GM12864 (cell line): ENCODE measurements around the gene DEK.

Experiments
- DNase-seq: peaks from one replicate; pipeline ENCODE4 v3.0.0-alpha.2; 2011; ENCODE audit warnings: low read depth
- H3K4me3 ChIP-seq: 2 replicates; pipeline ENCODE4 v1.5.1; 2011; ENCODE audit warnings: mild to moderate bottlenecking, low read depth, low read length, control low read depth
- TF ChIP-seq, protein P1 (sequence below): IDR thresholded peaks from 2 replicates; pipeline ENCODE4 v1.5.1; 2011; ENCODE audit warnings: low read depth, mild to moderate bottlenecking, moderate library complexity, low read length, control low read depth, inconsistent platforms; ENCODE audit errors: missing control alignments

DEK gene

DNA sequence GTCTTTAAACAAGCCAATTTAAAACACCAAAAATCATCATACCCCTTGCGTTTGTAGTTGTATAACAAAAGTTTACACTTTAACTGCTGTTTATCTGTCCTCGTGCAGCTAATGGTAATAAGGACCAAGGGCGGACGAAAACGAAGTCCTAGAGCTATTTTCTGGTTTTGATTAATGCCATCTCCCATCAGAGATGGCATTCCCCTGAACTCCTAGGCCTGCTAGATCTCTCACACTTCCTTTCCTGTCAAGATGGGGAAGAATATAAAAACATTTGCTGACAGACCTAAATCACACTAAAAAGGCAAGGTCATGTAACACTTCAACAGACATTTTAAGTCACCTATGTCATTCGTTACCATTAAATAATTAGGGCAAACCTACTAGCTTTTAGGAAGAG is 9.5 kb downstream of the DEK start:
- no peak for DNase-seq
- TF ChIP-seq, protein P1, sequence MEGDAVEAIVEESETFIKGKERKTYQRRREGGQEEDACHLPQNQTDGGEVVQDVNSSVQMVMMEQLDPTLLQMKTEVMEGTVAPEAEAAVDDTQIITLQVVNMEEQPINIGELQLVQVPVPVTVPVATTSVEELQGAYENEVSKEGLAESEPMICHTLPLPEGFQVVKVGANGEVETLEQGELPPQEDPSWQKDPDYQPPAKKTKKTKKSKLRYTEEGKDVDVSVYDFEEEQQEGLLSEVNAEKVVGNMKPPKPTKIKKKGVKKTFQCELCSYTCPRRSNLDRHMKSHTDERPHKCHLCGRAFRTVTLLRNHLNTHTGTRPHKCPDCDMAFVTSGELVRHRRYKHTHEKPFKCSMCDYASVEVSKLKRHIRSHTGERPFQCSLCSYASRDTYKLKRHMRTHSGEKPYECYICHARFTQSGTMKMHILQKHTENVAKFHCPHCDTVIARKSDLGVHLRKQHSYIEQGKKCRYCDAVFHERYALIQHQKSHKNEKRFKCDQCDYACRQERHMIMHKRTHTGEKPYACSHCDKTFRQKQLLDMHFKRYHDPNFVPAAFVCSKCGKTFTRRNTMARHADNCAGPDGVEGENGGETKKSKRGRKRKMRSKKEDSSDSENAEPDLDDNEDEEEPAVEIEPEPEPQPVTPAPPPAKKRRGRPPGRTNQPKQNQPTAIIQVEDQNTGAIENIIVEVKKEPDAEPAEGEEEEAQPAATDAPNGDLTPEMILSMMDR: no peak
- H3K4me3 ChIP-seq: no peak overlapping the region

DNA sequence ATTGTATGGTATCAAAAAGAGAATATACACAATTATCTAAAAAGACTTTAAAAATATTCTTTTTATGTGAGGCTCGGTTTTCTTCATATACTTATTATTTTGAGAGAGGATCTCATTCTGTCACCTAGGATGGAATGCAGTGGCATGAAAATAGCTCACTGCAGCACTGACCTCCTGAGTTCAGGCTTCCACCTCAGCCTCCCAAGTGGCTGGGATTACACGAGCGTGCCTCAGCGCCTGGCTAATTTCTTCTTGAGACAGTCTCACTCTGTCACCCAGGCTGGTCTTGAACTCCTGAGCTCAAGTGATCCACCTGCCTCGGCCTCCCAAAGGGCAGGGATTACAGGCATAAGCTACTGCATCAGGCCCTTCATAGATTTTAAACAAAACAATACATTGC is 10.7 kb downstream of the DEK start:
- DNase-seq: no peak
- H3K4me3 ChIP-seq: no peak overlapping the region
- TF ChIP-seq, protein P1: no peak

DNA sequence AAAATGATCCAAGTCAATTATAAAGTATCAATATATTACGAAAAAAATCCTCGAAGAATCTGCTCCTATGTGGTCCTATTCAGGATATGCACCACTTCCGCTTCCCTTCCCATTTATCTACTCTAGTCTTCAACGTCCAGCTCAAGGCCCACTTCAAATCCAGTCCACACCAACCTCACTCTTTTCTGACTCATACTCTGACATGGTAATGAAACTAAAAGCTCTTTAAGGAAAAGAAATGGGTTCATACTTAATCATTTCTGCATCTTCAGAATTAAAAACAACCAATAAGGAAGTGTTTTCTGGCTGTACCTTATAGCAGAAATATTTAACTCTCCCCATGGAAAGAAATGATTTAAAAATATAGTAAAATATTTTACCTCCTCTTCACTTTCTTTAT is 15.1 kb downstream of the DEK start:
- H3K4me3 ChIP-seq: no peak overlapping the region
- TF ChIP-seq, protein P1: no peak
- no peak for DNase-seq

DNA sequence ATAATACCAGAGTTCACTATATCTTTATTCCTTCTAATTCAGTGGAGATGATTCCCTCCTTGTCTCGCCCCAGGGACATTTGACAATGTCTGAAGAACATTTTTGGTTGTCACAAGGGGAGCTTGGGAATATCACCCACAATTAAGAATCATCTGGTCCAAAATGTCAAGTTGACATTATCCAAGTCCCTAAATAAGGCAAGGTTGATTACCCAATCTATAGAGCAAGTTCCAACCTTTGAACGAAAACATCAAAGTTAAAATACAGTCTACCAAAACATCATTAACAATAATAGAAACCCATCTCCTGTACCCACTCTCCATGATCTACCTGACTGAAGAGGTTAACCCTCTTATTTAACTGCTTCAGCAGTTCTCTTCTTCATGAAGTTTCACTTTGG is 15.6 kb downstream of the DEK start:
- TF ChIP-seq, protein P1: no peak
- no peak overlapping the region for H3K4me3 ChIP-seq

DNA sequence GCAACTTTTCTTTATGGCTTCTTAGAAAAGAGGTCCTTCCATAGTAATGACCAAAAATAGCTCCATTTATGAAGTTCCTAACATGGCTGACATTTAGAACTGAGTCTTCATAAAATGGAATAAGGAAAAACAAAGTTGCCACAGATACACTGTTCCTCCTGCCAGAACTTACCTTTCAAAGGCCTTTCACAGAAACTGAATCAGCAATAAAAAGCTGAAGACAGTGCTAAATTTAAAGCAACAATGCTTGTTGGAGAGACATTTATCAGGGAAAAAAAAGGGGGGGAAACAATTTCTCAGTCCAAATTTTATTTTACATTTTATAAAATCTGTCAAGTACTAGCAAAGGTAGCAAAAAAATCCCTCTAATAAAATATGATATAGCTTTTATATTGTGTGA is 17.3 kb downstream of the DEK start:
- TF ChIP-seq, protein P1: no peak
- no peak for DNase-seq
- H3K4me3 ChIP-seq: no peak overlapping the region

More for the DNA sequence above, 15.6 kb downstream of the DEK start:
- DNase-seq: no peak

DNA sequence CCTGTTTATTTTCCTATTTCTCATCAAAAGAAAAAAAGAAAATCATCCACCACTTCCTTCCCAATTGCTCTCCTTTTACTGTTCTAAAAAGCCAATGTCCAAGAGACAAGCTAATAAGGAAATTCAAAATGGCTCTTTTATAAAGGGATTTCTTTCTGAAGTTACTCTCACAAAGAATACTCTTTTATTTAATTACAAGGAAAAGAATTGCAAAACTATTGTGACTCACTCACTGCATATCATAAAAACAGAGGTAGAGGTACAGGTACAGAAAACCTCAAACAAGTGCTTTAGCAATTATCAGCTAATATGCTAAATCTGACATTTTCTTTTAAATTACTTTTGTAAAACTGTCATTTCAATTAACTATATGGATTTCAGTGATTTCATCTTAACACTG is 18.1 kb downstream of the DEK start:
- no peak for DNase-seq
- H3K4me3 ChIP-seq: no peak overlapping the region
- TF ChIP-seq, protein P1: no peak

DNA sequence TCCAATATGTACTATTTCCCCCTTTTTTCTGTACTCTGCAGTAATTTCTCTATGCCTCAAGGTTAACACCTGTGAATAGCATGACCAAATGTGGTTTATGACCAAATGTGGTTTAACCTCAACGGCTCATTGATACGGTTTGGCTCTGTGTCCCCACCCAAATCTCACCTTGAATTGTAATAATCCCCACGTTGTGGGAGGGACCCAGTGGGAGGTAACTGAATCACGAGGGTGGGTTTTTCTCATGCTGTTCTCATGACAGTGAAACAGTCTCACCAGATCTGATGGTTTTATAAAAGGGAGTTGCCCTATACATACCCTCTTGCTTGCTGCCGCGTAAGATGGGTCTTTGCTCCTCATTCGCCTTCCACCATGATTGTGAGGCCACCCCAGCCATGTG is 18.7 kb downstream of the DEK start:
- no peak for DNase-seq
- H3K4me3 ChIP-seq: no peak overlapping the region
- TF ChIP-seq, protein P1: no peak
